Fibroblast of the conjunctiva (primary cell): Measurements from ENCODE around the gene BCL11B.

Experiments
- DNase-seq: peaks from one replicate; pipeline ENCODE4 v3.0.0-alpha.2; 2010; ENCODE audit warnings: low read depth

BCL11B gene

GRCh38 chr14:99136047-99136400, 136.0 kb downstream of the BCL11B start:
- no peak for DNase-seq

- no peak for DNase-seq
Measured at GRCh38 chr14:99134516-99135046, 137.4 kb downstream of the BCL11B start.

- DNase-seq = no peak
Measured at GRCh38 chr14:99133636-99134515, 138.1 kb downstream of the BCL11B start.

- DNase-seq = no peak
Measured at GRCh38 chr14:99132821-99133635, 139.0 kb downstream of the BCL11B start.

- DNase-seq = no peak
Measured at GRCh38 chr14:99131632-99132271, 140.2 kb downstream of the BCL11B start.

- DNase-seq = no peak
Measured at GRCh38 chr14:99129998-99130397, 142.0 kb downstream of the BCL11B start.

GRCh38 chr14:99129211-99129696, 142.7 kb downstream of the BCL11B start:
- DNase-seq = no peak

GRCh38 chr14:99128185-99128584, 143.8 kb downstream of the BCL11B start:
- DNase-seq = no peak

- DNase-seq = peak; percentile 14
Measured at GRCh38 chr14:99127651-99128167, 144.3 kb downstream of the BCL11B start.

GRCh38 chr14:99125616-99126431, 146.2 kb downstream of the BCL11B start:
- no peak for DNase-seq

- no peak for DNase-seq
Measured at GRCh38 chr14:99125113-99125512, 146.9 kb downstream of the BCL11B start.

GRCh38 chr14:99124482-99125105, 147.4 kb downstream of the BCL11B start:
- no peak for DNase-seq

- DNase-seq = no peak
Measured at GRCh38 chr14:99123208-99123870, 148.7 kb downstream of the BCL11B start.

GRCh38 chr14:99122521-99123125, 149.4 kb downstream of the BCL11B start:
- no peak for DNase-seq

GRCh38 chr14:99121319-99121875, 150.6 kb downstream of the BCL11B start:
- DNase-seq = no peak

- no peak for DNase-seq
Measured at GRCh38 chr14:99120526-99121318, 151.3 kb downstream of the BCL11B start.

GRCh38 chr14:99119554-99120525, 152.2 kb downstream of the BCL11B start:
- DNase-seq = no peak
